Mesenchymal stem cell (in vitro differentiated cells and primary cell): Measurements from ENCODE around the gene BPIFB3.

Source experiments
- DNase-seq: peaks from one replicate; pipeline ENCODE4 v3.0.0-alpha.2; 2013
- H2AFZ ChIP-seq: one replicate; pipeline ENCODE4 v1.6.1; 2013; ENCODE audit warnings: low read depth, mild to moderate bottlenecking, control low read depth, inconsistent platforms, low read length, moderate library complexity
- H2AK5ac ChIP-seq: 2 replicates; pipeline ENCODE4 v1.6.1; 2013; ENCODE audit warnings: low read length, moderate library complexity, mild to moderate bottlenecking, inconsistent platforms; ENCODE audit not compliant: severe bottlenecking
- H2BK120ac ChIP-seq: one replicate; pipeline ENCODE4 v1.6.1; 2013; ENCODE audit warnings: low read depth, mild to moderate bottlenecking, inconsistent platforms, low read length, moderate library complexity
- H2BK12ac ChIP-seq, 2 experiments: one replicate each; pipeline ENCODE4 v1.6.1; 2013; ENCODE audit warnings: inconsistent platforms in 2 of 2, low read length in 2 of 2, mild to moderate bottlenecking in 2 of 2, moderate library complexity in 2 of 2, control low read depth in 1 of 2
- H2BK15ac ChIP-seq: one replicate; pipeline ENCODE4 v1.6.1; 2013; ENCODE audit warnings: mild to moderate bottlenecking, low read depth, inconsistent platforms; ENCODE audit not compliant: poor library complexity, severe bottlenecking
- H2BK5ac ChIP-seq: 2 replicates; pipeline ENCODE4 v1.6.1; 2013; ENCODE audit warnings: low read depth, mild to moderate bottlenecking, low read length, control low read depth, inconsistent platforms; ENCODE audit not compliant: poor library complexity, severe bottlenecking
- H3K14ac ChIP-seq, 2 experiments: one replicate each; pipeline ENCODE4 v1.6.1; 2013; ENCODE audit warnings: inconsistent platforms in 2 of 2, low read length in 2 of 2, control low read depth in 1 of 2, mild to moderate bottlenecking in 1 of 2, moderate library complexity in 1 of 2
- H3K18ac ChIP-seq, 2 experiments: one replicate each; pipeline ENCODE4 v1.6.1; 2013; ENCODE audit warnings: inconsistent platforms in 2 of 2, low read length in 2 of 2, control low read depth in 1 of 2, low read depth in 1 of 2, mild to moderate bottlenecking in 1 of 2
- H3K23ac ChIP-seq, 2 experiments: one replicate each; pipeline ENCODE4 v1.6.1; 2013; ENCODE audit warnings: inconsistent platforms in 2 of 2, low read length in 2 of 2, mild to moderate bottlenecking in 2 of 2, moderate library complexity in 2 of 2, control low read depth in 1 of 2
- H3K27ac ChIP-seq: 2 replicates; pipeline ENCODE4 v1.5.1; 2013; ENCODE audit warnings: mild to moderate bottlenecking, moderate library complexity, low read length, control low read depth, inconsistent platforms; ENCODE audit not compliant: poor library complexity, severe bottlenecking
- H3K27me3 ChIP-seq, 2 experiments: 2 replicates each; pipeline versions ENCODE4 v1.6.1 to v1.7.0; 2013; ENCODE audit warnings: low read length in 2 of 2, mild to moderate bottlenecking in 2 of 2, moderate library complexity in 2 of 2, control low read depth in 1 of 2, inconsistent platforms in 1 of 2; ENCODE audit not compliant: control insufficient read depth in 1 of 2, insufficient read depth in 1 of 2
- H3K36me3 ChIP-seq, 2 experiments: 2 replicates each; pipeline versions ENCODE4 v1.6.1 to v1.7.0; 2013; ENCODE audit warnings: low read length in 2 of 2, control low read depth in 1 of 2, inconsistent platforms in 1 of 2, low read depth in 1 of 2, mild to moderate bottlenecking in 1 of 2; ENCODE audit not compliant: insufficient read depth in 2 of 2, control insufficient read depth in 1 of 2
- H3K4ac ChIP-seq, 2 experiments: one replicate each; pipeline ENCODE4 v1.6.1; 2013; ENCODE audit warnings: inconsistent platforms in 2 of 2, low read length in 2 of 2, mild to moderate bottlenecking in 2 of 2, moderate library complexity in 2 of 2, control low read depth in 1 of 2, low read depth in 1 of 2
- H3K4me1 ChIP-seq: 2 replicates; pipeline ENCODE4 v1.6.1; 2013; ENCODE audit warnings: low read depth, low read length, control low read depth; ENCODE audit not compliant: control insufficient read depth, insufficient read depth
- H3K4me2 ChIP-seq: 2 replicates; pipeline ENCODE4 v1.6.1; 2013; ENCODE audit warnings: low read length, mild to moderate bottlenecking, inconsistent platforms; ENCODE audit not compliant: poor library complexity, severe bottlenecking
- H3K4me3 ChIP-seq, 2 experiments: 2 replicates each; pipeline versions ENCODE4 v1.5.1 to v1.7.0; 2013; ENCODE audit warnings: low read length in 2 of 2, mild to moderate bottlenecking in 2 of 2, control low read depth in 1 of 2, low read depth in 1 of 2; ENCODE audit not compliant: insufficient read depth in 1 of 2
- H3K79me1 ChIP-seq: replicated peaks from 2 replicates; pipeline ENCODE4 v1.6.1; 2013; ENCODE audit warnings: mild to moderate bottlenecking, control low read depth, low read length, inconsistent platforms; ENCODE audit not compliant: poor library complexity, severe bottlenecking
- H3K9ac ChIP-seq: 2 replicates; pipeline ENCODE4 v1.7.0; 2013; ENCODE audit warnings: mild to moderate bottlenecking, low read length, moderate library complexity
- H3K9me3 ChIP-seq: 2 replicates; pipeline ENCODE4 v1.7.0; 2013; ENCODE audit warnings: mild to moderate bottlenecking, low read length; ENCODE audit not compliant: control insufficient read depth
- H4K8ac ChIP-seq: one replicate; pipeline ENCODE4 v1.6.1; 2013; ENCODE audit warnings: inconsistent platforms, mild to moderate bottlenecking, low read length, moderate library complexity
- H4K91ac ChIP-seq: one replicate; pipeline ENCODE4 v1.6.1; 2013; ENCODE audit warnings: mild to moderate bottlenecking, low read length, inconsistent platforms
- WGBS: methylation state at CpG from one replicate; pipeline ENCODE4 v1.1.7; 2013; ENCODE audit warnings: mixed read lengths; 5-methylcytosine and 5-hydroxymethylcytosine counted together

BPIFB3 gene

DNA sequence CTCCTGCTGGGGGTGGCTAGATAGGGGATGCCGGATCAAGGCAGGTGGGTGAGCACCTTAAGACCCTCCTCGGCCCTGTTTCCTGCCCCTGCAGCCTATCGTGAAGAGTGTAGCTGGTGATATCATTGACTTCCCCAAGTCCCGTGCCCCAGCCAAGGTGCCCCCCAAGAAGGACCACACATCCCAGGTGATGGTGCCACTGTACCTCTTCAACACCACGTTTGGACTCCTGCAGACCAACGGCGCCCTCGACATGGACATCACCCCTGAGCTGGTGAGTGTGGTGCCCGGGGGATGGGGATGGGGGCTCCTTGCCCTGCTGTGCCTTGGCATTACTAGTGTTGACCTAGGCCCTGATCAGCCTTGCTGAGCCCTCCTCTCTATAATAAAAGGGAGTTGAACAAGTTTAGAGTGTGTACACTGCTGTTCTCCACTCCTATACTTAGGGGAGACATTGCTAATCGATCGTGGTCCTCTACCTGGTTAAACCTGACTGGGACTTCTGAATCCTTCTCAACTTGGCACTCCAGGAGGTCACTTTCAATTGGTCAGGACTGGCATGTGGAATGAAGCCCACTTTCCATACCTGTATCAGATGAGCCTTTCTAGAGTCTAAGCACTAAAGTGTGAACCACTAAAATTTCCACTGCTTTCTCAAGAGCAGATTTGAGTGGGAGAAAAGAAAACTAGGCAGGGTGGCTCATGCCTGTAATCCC, 11.0 kb downstream of the BPIFB3 start:
- no peak overlapping the region for H2BK120ac ChIP-seq
- no peak overlapping the region for H3K9ac ChIP-seq
- no peak overlapping the region for H2BK15ac ChIP-seq
- no peak overlapping the region for H2AK5ac ChIP-seq
- H3K23ac ChIP-seq, result no peak overlapping the region
- no peak for DNase-seq
- no peaks in the 10 kb centered on the region for H3K36me3 ChIP-seq
- H3K14ac ChIP-seq, result no peak overlapping the region
- H4K91ac ChIP-seq, result no peak overlapping the region
- no peak overlapping the region for H2BK5ac ChIP-seq
- H3K4me1 ChIP-seq, result no peaks in the 10 kb centered on the region
- no peaks in the 10 kb centered on the region for H3K79me1 ChIP-seq
- H3K27ac ChIP-seq, result no peak overlapping the region
- peaks cover 9 to 49% of the 10 kb centered on the region in 2 experiments for H3K27me3 ChIP-seq
- H4K8ac ChIP-seq, result no peak overlapping the region
- H3K4ac ChIP-seq, result no peak overlapping the region
- H3K4me2 ChIP-seq, result no peak overlapping the region
- no peak overlapping the region for H3K4me3 ChIP-seq
- no peak overlapping the region for H3K18ac ChIP-seq
- H2AFZ ChIP-seq, result no peak overlapping the region
- WGBS, result 86% methylated on average over 11 of the region's 11 CpGs
- no peak overlapping the region for H2BK12ac ChIP-seq
- no peaks in the 10 kb centered on the region for H3K9me3 ChIP-seq

DNA sequence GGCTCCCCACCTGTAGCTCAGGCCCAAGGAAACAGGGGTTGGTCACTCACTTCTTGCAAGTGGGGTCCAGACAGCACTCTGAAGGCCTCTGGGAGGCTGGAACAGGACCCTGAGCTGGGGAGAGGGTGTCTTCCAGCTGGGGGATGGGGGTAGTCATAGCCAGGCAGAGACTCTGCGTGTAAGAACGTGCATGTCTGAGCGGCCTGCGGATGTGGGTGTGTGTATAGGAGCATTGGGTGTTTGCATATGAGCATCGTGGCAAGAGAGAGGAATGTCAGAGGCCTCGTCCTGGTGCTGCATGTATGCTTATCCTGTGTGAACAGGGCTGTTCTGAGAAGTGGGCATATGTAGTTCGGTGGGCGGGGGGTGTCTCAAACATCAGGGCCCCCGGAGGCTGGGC, 12.1 kb downstream of the BPIFB3 start:
- no peak overlapping the region for H3K4ac ChIP-seq
- 71% methylated on average over 9 of the region's 9 CpGs for WGBS
- no peak overlapping the region for H3K18ac ChIP-seq
- no peak overlapping the region for H4K91ac ChIP-seq
- H3K36me3 ChIP-seq, result no peaks in the 10 kb centered on the region
- H3K9me3 ChIP-seq, result no peaks in the 10 kb centered on the region
- no peak overlapping the region for H2BK120ac ChIP-seq
- H2BK5ac ChIP-seq, result no peak overlapping the region
- H2AK5ac ChIP-seq, result no peak overlapping the region
- no peak for DNase-seq
- H3K4me2 ChIP-seq, result no peak overlapping the region
- H3K79me1 ChIP-seq, result no peaks in the 10 kb centered on the region
- no peak overlapping the region for H2AFZ ChIP-seq
- H3K4me1 ChIP-seq, result no peaks in the 10 kb centered on the region
- H3K4me3 ChIP-seq, result no peak overlapping the region
- H3K27me3 ChIP-seq, result peaks cover 10 to 54% of the 10 kb centered on the region in 2 experiments
- H2BK12ac ChIP-seq, result no peak overlapping the region
- H3K27ac ChIP-seq, result no peak overlapping the region
- H2BK15ac ChIP-seq, result no peak overlapping the region
- H4K8ac ChIP-seq, result no peak overlapping the region
- H3K14ac ChIP-seq, result no peak overlapping the region
- H3K9ac ChIP-seq, result no peak overlapping the region
- no peak overlapping the region for H3K23ac ChIP-seq

DNA sequence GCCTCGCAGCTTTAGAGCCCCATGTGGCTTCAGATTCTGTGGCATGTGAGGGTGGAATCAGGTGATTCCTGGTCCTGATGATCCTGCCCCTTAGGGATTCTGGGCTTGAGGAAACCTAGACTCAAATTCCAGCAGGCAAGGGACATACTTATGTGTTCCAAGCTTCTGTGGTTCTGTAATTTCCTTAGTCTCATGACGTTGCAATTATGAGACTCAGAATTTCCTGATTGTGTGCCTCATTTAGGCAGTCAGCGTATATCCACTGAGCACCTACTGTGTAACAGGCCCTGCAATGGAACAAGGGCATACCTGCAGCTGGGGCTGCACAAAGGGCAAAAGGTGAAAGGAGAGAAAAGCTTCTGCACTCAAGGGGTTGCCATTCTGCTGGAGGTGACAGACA, 14.1 kb downstream of the BPIFB3 start:
- H3K4me3 ChIP-seq, result no peak overlapping the region
- no peaks in the 10 kb centered on the region for H3K36me3 ChIP-seq
- no peak overlapping the region for H4K91ac ChIP-seq
- H2BK5ac ChIP-seq, result no peak overlapping the region
- no peak overlapping the region for H3K27ac ChIP-seq
- no peak overlapping the region for H4K8ac ChIP-seq
- no peaks in the 10 kb centered on the region for H3K4me1 ChIP-seq
- H2AK5ac ChIP-seq, result no peak overlapping the region
- no peaks in the 10 kb centered on the region for H3K79me1 ChIP-seq
- H3K4ac ChIP-seq, result no peak overlapping the region
- no peak overlapping the region for H2AFZ ChIP-seq
- no peak overlapping the region for H3K14ac ChIP-seq
- peaks cover 5% of the 10 kb centered on the region for H3K9me3 ChIP-seq
- DNase-seq, result no peak
- no peak overlapping the region for H3K4me2 ChIP-seq
- H2BK120ac ChIP-seq, result no peak overlapping the region
- H3K27me3 ChIP-seq, result peaks cover 9 to 72% of the 10 kb centered on the region in 2 experiments
- no peak overlapping the region for H3K23ac ChIP-seq
- 83% methylated on average over 3 of the region's 3 CpGs for WGBS
- no peak overlapping the region for H2BK12ac ChIP-seq
- no peak overlapping the region for H2BK15ac ChIP-seq
- no peak overlapping the region for H3K18ac ChIP-seq
- no peak overlapping the region for H3K9ac ChIP-seq

DNA sequence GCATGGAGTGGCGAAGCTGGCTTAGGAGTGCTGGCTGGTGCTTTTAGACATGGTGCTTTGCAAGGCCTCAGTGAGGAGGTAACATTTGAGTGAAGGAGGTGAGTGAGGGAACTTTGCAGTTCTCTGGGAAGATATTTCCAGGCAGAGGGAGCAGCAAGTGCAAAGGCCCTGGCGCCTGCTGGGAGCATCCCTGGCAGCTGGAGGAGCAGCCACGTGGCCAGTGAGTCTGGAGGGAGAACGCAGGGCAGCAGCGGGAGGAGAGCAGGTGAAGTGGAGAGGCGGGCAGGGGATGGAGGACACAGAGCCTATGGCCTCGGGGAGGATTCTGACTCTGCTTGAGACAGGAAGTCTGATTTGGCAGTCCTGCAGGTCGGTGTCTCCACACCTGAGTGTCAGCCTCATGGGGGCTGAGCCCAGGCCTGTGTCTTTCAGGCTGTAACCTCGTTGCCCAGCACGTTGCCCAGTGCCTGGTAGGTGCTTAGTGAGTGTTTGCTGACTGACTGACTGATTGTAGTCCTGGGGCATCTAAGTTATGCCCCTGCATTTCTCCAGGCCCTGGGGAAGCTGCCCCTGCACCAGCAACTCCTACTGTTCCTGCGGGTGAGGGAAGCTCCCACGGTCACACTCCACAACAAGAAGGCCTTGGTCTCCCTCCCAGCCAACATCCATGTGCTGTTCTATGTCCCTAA, 14.7 kb downstream of the BPIFB3 start:
- Histone ChIP-seq H4K91ac (no peak overlapping the region), H3K4me3 (no peak overlapping the region), H3K9ac (no peak overlapping the region), H3K36me3 (no peaks in the 10 kb centered on the region), H3K27ac (no peak overlapping the region), H3K4me2 (no peak overlapping the region), H3K9me3 (peaks cover 5% of the 10 kb centered on the region), H4K8ac (no peak overlapping the region), H2BK120ac (no peak overlapping the region), H3K14ac (no peak overlapping the region), H3K23ac (no peak overlapping the region), H2BK5ac (no peak overlapping the region), H2AFZ (no peak overlapping the region), H2AK5ac (no peak overlapping the region), H2BK12ac (no peak overlapping the region), H3K27me3 (peaks cover 7 to 72% of the 10 kb centered on the region in 2 experiments), H2BK15ac (no peak overlapping the region), H3K4me1 (no peaks in the 10 kb centered on the region), H3K79me1 (no peaks in the 10 kb centered on the region), H3K18ac (no peak overlapping the region), H3K4ac (no peak overlapping the region)
- 59% methylated on average over 12 of the region's 12 CpGs for WGBS
- DNase-seq, result no peak
